ENCODE data around the gene LNPEP.

DNA sequence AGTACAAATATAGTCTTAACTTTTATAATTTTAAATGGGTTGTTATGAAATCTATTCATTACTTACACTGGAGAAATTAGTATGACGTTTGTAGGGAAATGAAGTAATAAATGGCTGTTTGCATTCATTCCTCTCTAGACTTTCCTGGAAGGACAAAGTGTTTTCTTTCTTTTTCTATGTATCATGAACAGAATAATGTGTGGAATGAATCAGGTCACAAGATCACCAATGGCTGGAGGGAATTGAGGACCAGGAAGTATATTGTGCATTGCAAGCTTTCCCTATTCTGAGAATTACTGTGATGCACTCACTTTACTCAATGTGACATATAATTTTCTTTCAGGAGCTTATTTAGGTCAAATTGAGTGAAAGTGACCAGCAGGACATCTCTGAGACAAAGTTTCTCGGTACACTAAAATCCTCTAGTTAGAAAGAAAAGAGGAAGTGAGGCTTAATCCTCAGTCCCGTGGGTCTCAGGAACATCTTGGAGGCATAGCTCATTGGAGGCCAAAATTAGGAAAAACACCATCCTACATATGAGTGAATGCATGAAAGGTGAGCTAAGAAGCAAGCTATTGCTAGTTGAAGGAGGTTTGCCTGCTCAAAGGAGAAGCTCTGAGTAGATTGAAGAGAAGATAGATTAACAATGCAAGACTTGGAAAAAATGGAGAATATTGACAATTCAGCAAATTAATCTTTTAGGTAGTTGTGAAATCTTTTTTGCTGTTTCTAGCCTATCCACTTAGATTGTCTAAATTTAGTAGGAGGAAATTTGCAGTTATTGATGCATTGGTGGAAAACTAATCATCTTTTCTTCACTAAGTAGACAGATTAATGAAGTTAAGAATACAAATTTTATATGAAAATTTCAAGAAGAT lies 31.6 kb upstream of the LNPEP start:
- TF ChIP-seq SUZ12 (IDR thresholded peaks at IDR 0.05; ENCODE audit: extremely low read depth, insufficient read depth, insufficient read length) (no peak), ZNF274 (IDR thresholded peaks at IDR 0.05; ENCODE audit: low read depth, low read length) (no peak)

All from NT2/D1 (cell line).